Stimulated activated CD4-positive, alpha-beta T cell treated with anti-CD3 and anti-CD28 coated beads, Interleukin-12 subunit alpha, Interleukin-12 subunit beta, amount 100 ng/mL, for 4 hours (primary cell): Measurements from ENCODE around the gene ABHD3.
A peak's percentile ranks its signal among the peaks of the same experiment; 100 is the strongest.
"Not testable (repeated sequence)": the region's sequence is repeated elsewhere in the genome, so short reads cannot be mapped to it uniquely, and the experiment has no call there.

Experiments used
- DNase-seq: peaks from one replicate; pipeline ENCODE4 v3.0.0-alpha.2; 2020

ABHD3 gene

DNA sequence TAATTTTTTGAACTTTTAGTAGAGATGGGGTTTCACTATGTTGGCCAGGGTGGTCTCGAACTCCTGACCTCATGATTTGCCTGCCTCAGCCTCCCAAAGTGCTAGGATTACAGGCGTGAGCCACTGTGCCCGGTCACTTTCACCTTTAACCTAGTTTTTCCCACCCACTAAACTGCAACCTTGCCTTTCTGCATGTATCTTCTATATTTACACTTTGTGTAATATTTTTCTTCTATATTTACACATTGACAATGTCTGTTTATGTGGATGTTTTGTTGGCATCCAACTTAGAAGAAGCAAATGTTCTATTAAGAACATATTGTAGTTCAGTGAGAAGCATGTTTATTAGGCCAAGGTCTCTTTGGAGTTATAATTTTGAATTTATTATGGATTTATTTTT lies 65.8 kb downstream of the ABHD3 start:
- no peak for DNase-seq

DNA sequence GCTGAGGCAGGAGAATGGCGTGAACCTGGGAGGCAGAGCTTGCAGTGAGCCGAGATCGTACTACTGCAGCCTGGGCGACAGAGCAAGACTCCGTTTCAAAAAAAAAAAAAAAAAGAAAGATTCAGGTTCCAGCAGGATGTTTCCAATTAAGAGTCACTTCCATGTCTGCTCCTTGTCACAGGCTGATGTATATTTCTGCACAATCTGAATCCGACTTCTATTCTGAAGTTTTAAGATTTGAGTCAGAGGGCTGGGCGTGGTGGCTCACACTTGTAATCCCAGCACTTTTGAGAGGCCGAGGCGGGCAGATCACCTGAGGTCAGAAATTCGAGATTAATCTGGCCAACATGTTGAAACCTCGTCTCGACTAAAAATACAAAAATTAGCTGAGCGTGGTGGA lies 67.8 kb downstream of the ABHD3 start:
- no peak for DNase-seq

DNA sequence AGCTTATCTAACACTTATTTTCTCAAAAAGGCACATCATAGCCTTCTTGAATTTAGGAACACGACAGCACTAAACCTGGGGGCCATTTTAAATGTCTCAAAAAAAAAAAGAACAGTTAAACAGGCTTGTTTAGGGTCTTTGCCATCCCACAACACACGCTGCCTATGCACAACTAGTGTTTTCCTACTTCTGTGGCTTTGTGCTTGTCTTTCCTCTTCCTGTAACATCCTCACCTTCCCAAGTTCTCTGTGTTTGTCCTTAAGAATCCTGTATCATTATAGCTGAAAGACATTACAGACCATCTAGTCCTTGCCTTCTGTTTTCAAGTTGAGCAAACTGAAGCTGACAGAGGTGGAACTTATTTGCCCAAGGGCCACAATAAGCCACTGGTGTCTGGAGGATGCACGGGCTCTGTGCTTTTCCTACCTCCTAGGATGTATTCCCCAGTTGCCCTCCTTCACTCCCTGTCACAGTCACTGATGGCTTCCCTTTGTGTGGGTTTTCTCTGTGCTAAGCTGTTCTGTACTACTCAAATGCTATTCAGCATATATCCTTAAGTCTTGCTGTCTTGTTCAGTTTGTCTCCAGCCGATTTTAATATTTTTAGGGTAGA lies 69.9 kb downstream of the ABHD3 start:
- no peak for DNase-seq

DNA sequence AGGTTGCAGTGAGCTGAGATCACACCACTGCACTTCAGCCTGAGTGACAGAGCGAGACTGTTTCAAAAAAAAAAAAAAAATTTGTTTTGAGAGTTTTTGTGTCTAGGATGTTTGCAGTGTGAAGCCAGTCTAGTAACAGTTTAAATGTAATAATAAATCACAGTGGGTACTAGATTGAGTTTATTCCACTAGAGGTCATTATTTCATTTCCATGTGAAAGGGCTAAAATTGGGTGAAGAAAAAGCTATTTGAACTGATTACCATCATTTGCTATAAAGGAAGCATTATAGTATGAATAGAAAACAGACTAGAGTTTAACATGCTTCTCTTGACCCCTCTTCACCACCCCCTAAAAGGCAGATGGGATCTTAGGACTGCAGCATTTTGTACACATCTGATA lies 72.2 kb downstream of the ABHD3 start:
- DNase-seq: no peak

DNA sequence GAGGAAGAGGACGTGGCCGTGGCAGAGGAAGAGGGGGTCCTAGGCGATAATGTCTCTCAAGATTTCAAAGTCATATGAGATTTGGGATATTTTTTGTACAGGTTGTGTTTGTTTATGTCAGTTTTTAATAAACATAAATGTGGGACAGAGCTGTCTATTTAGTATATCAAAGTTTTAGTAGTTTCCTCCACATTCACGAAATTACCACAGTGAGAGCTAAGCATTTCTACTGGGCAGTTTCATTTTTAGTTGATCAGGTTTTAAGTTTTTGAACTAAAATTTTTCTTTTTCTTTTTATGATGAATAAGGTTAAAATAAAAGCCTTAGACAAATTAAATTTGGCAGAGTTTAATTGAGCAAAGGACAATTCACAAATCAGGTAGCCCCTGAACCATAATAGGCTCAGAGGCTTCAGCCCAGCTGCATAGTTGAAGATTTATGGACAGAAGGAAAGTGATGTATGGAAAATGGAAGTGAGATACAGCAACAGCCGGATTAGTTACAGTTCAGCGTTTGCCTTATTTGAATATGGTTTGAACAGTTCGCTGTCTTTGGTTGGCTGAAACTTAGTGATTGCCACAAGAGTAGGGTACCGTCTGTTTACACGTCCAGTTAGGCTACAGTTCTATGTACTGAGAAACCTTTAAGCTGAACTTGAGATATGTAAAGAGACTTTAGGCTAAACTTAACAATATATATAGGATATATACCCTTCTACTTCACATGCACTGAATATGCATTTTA lies 75.3 kb downstream of the ABHD3 start:
- no peak for DNase-seq

DNA sequence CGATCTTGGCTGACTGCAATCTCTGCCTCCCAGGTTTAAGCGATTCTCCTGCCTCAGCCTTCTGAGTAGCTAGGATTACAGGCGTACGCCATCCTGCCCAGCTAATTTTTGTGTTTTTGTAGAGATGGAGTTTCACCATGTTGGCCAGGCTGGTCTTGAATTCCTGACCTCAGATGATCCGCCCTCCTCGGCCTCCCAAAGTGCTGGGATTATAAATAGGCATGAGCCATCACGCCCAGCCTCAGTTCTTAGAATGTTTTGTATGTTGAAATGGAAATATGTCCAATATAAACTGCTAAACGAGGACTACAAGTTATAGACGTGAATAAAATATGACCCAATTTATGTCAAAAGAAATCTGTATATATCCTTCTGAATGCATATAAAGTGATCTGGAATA lies 82.9 kb downstream of the ABHD3 start:
- not testable (repeated sequence) for DNase-seq

DNA sequence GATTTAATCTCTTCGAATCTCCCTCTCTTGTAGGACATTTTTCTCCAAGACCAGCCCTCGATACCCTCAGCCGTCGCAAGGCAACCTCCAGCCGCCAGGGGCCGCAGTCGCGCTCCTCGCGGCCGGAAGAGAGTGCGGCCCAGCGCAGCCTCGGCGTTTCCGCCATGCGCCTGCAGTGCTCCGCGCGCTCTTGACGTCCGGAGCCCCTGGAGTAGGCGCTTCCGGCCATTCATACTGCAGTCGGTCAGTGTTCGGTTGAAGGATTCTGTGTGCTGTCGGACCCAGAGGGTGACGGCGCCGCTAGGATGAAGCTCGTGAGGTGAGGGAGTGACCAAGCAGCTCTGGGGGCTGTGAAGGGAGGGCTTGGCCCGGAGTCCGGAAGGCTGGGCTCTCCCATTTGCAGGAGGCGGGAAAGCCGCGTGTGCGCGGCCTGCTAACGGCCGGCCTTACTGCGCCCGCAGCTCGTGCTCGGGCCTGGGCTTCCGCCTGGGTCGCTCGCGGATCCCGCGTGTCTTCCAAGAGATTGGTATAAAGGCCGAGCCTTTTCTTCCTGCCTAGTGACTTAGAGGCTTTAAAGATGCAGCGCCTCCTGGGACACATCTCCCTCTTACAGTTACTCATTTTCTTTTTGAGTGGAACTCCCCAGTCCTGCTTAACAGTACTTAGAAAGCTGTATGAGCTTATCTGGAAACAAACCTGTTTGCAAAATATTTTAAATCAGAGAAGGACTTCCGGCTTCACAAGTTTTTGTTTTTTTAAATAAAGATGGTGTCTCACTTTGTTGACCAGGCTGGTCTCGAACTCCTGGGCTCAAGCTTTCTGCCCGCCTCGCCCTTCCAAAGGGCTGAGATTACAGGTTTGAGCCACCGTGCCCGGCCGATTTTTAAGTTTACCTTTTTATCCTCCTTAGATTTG lies 92.2 kb downstream of the ABHD3 start, which contains the start of gene SNRPD1:
SNRPD1 (plus strand) TSS at position 190 of the 915 bp plus-strand sequence; CDS start at position 306, 116 bp downstream.
- DNase-seq: peak; percentile 88

DNA sequence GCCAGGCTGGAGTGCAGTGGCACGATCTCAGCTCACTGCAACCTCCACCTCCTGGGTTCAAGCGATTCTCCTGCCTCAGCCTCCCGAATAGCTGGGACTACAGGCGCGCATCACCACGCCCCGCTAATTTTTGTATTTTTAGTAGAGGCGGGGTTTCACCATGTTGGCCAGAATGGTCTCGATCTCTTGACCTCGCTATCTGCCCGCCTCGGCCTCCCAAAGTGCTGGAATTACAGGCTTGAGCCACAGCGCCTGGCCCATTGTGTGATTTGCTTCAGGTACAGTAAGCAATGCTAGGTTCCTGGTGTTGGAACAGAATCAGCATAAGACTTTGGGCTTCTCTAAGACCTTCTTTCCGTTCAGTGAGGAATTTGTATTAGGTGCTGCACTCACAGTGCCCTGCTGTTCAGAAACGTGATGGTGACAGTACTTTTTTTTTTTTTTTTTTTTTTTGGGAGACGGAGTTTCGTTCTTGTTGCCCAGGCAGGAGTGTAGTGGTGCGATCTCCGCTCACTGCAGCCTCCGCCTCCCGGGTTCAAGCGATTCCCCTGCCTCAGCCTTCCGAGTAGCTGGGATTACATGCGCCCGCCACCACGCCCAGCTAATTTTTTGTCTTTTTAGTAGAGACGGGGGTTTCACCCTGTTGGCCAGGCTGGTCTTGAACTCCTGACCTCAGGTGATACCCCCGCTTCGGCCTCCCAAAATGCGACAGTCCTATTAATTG lies 93.0 kb downstream of the ABHD3 start:
- DNase-seq: not testable (repeated sequence)

DNA sequence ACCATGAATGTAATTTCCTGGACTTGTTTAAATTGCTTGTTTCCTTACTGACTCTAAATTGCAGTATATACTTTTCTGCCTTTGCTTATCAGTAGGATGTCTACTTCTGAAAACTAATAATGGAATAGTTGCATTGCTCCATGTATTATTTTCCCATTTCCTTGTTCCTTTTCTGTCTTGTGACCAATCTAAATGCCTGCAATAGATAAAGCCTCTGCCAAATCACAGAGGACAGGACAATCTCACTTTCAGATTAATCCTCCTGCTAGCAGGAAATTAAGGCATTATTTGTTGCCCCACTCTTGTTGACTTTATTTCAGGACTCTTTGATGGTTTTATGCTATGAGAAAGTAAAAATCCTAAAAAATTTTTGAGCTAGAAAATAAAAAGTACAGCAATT lies 99.4 kb downstream of the ABHD3 start:
- no peak for DNase-seq

DNA sequence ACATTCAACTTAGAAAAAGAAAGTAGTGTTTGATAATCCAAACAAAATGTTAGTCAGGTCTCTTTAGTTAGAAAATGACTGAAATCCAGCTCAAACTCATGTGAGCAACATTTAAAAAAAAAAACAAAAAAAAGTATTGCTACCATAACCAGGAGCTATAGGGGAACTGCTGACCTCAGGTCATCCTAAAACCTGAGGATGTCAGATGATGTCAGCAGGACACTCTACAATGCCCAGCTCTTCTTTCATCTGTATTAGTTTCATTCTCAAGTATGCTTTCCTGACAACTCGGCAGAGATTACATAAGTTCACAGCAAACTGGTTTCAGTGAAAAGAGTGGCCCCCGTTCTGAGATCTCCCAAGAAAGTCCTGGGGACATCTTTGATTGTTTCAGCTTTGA lies 99.9 kb downstream of the ABHD3 start:
- DNase-seq: no peak

DNA sequence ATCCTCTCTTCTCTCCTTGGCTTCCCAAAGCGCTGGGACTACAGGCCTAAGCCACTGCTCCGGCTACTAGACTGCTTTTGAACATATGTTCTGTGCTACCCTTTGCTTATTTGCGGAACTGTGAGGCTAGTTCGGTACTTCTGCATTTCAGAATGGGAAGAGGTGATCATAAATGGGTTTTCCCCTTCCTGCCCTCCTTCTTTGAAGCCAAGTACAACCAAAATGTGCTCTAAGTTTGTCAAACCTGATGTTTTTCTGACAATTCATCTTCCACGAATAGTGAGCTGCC lies 102.3 kb downstream of the ABHD3 start:
- no peak for DNase-seq
